CD4-positive, alpha-beta T cell treated with Interleukin-1 beta for 1 hour (primary cell): ENCODE data around the gene ATG16L2.

Experiments
- DNase-seq, 2 donors: peaks; one replicate each; pipeline ENCODE4 v3.0.0-alpha.2; 2020 to 2022

The ATG16L2 gene

DNA sequence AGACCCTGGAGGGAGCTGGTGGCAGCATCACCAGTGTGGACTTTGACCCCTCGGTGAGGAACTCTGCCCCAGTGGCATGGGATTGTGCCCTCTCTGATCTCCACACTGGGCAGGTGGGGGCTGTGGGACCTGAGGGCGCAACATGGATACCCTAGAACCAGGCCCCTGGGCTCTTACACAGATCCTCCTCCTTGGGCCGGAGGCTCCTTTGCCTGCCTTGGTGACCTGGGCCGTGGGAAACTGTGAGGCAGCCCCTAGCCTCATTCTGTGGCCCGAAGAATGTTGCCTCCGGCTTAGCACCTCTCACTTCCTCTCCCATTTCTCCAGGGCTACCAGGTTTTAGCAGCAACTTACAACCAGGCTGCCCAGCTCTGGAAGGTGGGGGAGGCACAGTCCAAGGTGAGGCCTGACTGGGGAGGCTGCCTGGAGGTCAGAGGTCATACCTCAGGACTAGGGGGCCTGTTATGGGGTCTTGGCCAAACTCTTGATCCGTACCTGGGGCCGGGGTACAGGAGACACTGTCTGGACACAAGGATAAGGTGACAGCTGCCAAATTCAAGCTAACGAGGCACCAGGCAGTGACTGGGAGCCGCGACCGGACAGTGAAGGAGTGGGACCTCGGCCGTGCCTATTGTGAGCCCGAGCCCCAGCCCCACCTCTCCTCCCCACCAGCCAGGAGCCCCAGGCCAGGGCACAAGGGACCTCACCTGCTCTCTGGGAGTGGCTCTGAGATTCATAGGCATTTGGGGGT, 12.2 kb downstream of the ATG16L2 start:
- no peak for DNase-seq

DNA sequence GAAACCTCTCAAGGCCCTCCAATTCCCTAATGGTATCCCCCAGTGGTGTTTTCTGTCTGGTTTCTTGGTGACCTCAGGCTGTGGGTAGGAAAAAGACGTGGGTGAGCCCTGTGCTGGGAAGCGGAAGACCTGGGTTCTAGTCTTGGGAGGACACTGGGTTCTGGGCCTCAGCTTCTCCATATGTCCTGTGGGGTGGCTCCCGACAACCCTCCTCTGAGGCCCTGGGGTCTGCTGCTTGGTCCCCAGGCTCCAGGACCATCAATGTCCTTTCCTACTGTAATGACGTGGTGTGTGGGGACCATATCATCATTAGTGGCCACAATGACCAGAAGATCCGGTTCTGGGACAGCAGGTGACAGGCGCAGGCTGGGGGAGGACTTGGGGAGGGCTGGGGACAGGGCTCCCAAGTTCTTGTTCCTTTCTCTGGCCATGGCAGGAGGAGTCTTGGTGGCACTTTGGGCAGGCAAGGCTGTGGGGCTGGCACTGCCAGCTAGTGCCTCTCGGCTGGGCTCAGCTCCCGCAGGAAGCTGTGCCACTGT, 12.8 kb downstream of the ATG16L2 start:
- no peak for DNase-seq

DNA sequence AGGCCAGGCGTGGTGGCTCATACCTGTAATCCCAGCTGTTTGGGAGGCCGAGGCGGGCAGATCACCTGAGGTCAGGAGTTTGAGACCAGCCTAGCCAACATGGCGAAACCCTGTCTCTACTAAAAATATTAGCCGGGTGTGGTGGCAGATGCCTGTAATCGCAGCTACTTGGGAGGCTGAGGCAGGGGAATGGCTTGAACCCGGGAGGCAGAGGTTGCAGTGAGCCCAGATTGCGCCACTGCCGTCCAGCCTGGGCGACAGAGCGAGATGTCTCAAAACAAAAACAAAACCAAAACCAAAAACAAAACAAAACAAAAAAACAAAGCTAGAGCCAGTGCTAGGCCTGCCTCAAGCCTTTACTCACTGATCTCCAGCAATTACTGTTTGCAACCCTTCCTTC, 13.4 kb downstream of the ATG16L2 start:
- peak in 1 of 2 donors; percentile 29 for DNase-seq

DNA sequence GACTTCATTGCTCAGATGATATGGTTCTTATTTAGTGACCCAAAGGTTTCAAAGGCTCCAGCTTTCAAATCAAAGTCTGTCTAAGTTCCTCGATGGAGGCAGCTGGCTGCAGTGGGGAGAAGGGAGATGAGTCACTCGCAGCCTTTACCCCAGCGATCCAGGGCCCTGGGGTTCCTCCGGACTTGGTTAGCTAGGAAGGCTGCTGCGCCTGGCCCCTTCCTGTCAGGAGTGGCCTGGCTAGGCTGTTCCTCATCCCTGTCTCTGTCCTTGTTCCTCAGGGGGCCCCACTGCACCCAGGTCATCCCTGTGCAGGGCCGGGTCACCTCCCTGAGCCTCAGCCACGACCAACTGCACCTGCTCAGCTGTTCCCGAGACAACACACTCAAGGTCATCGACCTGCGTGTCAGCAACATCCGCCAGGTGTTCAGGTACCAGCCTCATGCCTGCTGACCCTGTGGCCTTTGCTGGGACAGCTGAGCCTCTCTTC, 13.9 kb downstream of the ATG16L2 start:
- DNase-seq = no peak

DNA sequence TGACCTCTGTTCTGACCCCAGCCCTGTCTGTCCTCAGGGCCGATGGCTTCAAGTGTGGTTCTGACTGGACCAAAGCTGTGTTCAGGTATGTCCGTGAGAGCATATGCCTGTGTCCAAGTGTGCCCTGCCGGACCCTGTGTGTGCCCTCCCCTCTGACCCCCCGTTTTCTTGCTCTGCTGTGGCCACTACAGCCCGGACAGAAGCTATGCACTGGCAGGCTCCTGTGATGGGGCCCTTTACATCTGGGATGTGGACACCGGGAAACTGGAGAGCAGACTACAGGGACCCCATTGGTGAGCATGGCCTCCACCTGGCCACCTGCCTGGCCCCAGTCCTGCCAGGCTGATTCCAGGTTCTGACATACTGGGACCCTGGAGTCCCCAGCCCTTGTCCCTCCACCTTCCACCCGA, 14.5 kb downstream of the ATG16L2 start:
- no peak for DNase-seq

DNA sequence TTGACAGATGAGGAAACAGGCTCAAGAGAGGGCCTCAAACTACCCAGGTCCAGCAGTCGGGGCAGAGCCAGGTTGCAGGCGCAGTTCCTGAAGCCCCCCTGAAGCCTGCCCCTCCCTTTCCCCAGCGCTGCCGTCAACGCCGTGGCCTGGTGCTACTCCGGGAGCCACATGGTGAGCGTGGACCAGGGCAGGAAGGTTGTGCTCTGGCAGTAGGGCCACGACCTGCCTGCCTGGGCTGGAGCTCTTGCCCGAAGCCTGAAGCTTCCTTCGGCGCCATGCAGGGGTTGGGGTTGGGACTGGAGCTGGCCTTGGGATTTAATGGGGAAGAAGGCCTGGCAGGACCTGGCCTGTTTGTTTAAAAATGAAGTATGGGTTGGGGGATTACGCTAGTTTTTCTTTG, 15.0 kb downstream of the ATG16L2 start:
- DNase-seq = no peak

DNA sequence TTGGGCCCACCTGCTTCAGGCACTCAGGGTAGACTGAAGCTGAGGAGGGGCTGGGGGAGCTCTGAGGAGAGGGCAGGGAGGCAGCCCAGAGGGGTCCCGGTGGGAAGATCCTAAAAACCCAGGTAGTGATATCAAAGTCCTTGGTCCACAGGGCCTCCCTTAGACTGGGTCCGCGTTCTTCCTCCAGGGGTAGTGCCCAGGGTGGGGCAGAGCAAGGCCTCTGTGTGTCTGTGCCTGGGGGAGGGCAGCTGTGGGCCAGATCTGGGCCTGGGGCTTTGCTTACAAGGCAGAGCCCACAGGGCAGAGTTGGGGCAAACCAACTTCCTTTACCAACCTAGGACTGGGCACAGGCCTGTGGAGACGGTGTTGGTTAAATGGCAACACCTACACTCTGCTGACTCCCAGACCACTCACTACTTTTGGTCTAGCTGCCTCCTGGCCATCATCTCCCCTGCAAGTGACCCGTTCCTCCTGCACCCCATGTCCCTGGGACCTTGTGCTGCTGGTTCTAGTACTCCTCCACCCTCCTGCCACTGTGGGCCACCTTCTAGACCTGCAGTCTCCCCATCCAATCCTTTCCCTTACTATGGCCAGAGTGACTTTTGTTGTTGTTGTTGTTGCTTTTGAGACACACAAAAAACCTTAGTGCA, 15.8 kb downstream of the ATG16L2 start:
- DNase-seq = no peak

DNA sequence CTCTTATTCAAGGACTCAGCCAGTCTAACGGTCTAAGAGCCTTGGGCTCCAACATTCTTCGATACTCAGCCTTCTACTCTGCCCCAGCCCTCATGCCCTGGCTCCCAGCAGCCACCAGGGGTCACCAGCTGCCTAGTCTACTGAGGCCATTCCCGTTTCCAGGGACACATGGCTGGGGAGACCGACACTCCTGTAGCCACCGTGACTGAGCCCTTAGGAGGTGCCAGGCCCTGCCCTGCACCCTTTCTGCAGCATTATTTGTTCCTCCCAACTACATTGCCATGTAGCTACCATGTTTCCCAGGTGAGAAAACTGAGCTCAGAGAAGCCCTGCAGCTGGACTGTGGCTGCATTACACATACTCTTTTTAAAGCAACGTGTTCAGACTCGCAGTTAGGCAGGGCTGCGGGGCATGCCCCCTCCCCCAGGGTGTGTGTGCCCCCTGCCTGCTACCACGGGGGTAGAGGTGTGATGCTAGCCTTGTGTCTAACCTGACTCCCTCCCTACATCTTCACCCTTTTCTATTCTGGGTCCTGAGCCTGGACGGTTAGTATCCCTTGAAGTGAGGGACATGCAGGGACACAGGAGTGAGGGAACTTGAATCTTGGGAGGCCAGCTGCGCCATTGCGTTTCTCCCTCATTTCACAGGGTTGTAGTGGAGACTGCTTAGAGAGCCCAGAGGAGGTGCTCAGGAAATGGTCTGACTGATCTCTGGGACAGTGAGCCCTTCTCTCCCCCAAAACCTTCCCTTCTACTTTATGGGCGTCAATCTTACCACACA, 17.5 kb downstream of the ATG16L2 start:
- DNase-seq = peak; percentile 61 to 62

DNA sequence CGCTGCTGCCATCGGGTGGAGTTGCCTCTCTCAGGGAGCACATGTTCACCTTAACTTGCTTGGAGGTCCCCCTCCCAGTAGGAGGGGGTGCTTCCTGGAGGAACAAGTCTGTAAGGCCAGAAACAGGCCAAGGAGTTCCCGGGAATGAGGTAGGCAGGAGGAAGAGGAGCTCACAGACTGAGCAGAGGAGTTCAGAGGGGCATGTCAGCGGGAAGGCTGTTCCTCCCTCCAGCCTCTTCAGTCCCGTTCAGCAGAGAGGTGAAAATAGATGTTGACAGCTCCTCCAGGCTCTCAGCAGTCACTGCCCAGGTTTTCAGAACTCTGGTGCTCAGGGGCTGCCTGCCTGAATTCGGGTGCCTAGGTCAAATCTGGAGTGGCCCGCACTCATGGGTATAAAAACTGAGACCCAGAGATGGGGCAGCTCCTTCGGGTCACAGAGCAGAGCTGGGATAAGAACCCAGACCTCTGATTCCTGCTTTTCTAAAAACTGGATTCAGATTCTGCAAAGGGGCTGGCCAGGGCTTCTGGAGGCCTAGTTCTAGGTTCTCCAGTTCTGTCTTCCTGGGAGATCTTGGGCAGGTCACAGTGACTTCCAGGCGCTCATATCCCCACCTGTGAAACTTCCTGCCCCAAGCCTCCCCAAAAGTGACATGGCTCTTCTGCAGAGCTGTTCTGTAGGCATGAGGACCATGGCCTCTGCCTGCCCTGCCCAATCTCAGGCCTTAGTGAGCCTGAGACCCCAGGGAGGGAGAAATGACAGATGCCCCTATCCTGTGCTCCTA, 18.3 kb downstream of the ATG16L2 start:
- no peak for DNase-seq

DNA sequence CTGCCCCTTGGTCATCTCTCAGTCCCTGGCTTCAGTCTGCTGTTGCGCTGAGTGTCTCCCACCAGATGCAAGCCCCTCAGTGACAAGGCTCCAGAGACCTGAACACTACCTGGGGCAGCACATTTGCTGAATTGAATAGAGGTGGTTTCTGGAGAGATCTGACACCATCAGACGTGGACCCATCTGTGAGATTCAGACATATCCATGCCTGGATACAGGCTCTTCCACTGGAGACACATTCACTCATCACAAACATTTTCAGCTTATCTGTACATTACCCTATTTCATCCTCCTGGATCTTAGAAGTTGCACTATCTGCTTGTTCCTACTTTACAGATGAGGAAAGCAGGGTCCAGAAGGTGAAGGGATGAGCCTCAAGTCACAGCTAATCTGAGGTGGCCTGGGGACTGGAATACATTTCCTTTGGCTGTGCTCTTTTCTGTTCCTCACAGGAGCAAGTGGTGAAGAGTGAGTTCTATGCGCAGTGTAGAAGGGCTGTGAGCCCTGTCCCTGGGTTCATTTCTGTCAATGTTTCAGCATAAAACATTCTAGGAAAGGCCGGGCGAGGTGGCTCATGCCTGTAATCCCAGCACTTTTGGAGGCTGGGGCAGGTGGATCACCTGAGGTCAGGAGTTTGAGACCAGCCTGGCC, 19.0 kb downstream of the ATG16L2 start:
- DNase-seq = no peak

DNA sequence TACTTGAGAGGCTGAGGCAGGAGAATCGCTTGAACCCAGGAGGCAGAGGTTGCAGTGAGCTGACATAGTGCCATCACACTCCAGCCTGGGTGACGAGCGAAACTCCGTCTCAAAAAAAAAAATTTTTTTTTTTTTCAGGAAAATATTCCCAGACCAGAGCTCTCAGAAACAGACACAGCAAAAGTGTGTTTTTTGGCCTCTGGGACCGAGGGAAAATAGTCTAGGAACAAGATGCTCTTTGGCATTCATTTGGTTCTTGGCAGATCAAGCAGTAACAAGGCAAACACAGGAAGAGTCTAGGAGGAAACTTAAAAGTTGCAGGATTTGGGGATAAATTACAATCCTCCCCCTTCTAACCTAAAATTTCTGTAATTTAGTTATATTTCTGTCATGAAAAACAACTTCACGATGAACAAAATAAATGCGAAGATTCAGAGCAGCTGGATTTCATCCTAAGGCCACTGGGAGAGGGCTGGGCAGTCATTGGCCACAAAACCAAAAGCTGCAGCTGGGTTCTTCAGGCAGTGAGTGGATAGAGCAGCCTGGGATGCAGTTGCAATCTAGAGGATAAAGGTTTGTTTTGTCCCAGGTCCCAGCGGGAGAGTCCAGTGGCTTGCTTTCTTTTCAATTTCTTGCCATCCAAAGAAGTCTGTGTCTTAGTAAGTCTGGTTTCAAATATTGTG, 19.7 kb downstream of the ATG16L2 start:
- DNase-seq = no peak

DNA sequence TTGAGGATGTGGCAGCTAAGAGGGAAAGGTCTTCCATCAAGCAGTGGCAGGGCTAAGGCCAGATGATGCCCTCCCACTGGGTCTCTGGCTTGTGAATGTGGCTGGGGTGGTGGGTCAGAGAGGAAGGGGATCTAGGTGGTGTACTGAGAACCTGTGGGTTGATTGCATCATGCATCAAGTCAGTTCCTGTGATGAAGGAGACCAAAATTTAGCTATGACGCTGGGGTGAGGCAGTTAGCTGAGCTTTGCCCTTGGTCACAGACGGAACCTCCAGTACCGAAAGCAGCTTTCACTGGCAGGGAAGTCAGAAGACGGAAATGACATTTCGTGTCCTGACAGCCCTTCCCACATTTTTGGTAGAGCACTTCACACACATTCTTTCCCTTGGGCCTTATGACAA, 20.7 kb downstream of the ATG16L2 start:
- DNase-seq = peak in 1 of 2 donors; percentile 54

DNA sequence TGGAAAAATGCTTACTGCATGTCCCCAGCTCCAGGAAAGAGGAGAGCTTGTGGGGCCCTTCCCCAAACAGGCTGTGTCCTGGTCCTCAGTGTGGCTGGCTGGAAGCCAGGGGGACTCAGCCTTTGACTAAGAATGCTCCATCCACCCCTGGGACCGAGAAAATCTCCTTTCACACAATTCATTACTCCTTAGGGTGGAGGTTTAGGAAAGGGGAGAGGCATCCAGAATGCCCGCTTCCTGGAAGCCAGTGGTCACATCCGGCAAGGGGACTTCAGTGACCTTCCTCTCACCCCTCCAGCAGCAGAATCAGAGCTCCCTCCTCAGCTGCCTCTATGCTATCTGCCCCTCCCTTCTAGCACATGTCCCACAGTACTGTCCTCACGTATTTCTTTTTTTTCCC, 21.9 kb downstream of the ATG16L2 start:
- no peak for DNase-seq

DNA sequence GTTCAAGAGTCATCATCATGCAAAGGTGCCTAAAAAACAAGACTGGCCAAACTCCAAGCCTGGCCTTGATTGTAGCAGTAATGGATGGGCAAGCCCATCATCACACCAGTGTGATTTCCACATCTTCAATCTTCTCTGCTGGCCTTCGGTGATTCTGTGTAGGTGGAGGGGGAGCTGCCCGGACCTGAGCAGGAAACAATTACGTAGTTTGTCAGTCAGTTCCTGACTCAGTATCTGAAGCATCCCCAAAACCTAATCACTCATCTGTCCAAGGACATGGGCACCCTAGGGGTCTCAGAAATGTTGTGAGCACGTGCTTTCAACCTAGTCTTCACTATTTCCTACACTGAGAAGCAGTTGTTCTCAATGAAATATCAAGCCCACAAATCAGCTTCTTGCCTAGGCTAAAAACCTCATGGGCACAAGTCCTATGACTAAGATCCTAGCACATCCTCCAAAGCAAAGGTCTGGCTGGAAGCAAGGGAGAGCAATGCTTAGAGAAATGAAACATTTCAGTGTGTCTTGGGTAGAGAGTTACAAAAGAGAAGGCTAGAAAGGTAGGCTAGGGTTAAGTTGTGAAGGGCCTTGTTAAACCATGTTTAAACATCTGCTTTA, 24.6 kb downstream of the ATG16L2 start:
- DNase-seq = no peak

DNA sequence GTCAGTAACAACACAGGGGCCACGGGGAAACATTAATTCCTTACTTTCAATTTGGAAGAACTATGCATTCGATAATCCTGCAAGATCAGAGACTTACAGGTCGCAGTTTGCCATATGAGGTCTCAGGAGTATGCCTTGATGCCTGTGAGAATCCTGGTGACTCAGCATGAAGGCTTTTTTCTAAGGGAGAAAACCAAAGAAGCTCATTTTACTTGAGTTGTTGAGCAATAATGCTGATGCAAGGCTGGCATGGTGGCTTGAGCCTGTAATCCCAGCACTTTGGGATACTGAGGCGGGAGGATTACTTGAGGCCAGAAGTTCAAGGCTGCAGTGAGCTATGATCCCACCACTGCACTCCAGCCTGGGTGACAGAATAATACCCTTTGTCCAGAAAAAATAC, 26.6 kb downstream of the ATG16L2 start:
- DNase-seq = no peak

DNA sequence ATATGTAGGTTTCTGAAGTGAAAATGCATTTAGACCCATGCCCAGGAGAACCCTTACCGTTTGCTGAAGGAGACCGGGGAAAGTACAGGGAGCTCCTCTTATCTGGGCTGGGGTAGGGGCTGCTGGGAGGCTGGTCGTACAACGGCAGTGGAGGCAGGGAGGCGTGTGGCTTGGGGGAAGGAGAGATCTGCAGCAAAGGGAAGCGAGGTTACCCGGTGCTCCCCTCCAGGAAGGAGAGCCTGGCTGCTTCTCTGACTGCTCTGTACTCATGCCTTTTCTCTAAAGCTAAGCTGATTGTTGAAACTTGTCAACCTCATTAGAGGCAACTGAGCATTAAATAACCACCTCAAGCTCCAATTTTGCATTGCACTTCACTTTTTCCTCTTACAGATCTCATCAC, 27.2 kb downstream of the ATG16L2 start:
- DNase-seq = no peak

DNA sequence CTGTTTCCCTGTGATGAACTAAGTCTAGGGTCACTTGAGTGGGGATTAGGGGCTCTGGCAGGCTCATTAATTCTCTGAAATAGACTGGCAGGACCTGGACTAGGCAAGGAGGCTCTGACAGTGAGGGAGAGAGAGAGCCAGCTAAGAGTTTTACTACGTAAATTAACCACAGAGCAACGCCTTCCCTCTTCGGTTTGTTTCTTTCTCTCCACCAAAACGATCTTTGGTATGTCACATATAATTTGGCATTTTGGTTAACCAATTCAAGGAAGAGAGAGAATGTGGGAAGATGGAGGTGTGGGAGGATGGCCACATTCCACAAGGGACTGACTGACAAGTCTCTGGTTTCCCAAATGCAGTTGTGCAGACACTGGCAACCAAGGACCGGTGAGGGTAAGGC, 27.9 kb downstream of the ATG16L2 start:
- no peak for DNase-seq

DNA sequence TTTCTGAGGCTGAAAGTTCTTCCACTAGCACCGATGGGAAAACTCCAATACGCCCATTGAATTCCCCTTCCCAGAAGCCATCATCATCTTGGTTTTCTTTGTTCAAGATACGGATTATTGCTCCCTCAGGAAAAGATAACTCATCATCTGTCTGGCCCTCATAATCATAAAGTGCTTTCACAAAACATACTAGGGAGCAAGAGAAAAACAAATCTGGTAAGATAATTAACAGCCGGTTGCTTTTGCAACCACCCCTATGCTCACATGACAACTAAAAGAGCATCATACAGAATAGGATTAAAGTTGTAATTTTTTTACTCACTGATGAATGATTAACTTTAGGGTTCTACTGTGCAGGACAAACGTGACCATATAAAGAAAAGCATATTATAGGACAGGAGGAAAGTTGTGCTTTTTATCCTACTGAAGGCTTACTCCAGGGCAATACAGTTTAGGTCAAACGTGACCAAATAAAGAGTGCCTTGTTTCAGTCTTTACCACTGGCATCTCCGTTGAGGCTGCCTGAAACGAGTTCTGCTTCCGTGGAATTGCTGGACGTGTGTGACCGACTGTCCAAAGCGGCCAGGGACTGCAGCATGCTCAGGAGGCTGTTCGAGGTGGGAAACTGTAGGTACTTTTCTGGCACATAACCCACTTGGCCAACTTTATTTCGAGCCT, 28.6 kb downstream of the ATG16L2 start:
- no peak for DNase-seq

DNA sequence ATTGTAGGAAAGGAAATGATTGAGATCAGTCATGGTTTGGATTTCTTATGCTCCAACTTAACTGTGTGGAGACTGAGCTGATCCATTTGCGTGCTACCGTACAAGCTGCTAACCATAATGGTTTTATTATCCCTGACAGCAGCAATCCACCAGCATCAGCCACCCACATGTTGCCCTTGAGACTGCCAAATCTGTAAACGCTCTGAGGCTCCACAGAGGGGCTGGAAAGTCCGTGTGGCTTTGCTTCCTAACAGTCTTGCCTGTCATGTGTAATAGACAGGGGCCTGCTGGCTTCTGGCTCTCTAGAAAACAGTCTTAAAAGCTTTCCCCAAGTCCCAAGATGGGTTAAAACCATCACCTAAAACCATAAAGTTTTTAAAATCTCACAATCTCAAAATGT, 30.1 kb downstream of the ATG16L2 start:
- DNase-seq = no peak

DNA sequence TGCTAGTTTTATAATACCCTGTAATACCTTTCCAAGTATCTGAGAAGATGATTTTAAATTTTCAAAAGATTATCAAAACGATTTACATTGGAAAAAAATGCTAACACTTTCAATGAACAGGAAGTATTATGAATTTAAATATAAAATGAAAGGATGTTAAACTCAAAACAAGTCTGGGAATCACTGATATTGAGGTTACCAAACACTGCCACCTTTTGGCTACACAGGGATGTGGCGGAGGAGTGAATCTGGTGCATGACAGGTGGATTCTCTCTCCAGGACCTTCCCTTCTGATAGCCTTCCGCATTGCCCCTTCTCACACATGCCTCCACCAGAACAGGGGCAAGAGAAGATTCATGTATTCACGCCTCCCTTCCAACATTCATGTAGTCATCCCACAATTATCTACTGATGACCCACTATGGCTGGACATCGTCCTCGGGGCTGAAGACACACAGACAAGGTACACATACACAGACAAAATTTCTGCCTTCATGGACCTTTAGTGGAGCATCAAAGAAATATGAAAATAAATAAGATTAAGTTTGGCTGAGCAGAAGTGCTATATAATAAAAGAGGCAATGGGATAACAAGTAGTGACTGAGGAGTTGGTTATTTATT, 34.7 kb downstream of the ATG16L2 start:
- DNase-seq = peak; percentile 39 to 60
